DND-41 (cell line): ENCODE measurements around the gene CMTM3.

Source experiments
- ATAC-seq: fragments of 200-7000 bp; cut with Tn5 transposase; 3 replicates; pipeline ENCODE4 v1.9.1; 2021; ENCODE audit warnings: low read depth; ENCODE audit not compliant: insufficient read depth
- DNase-seq: peaks from one replicate; pipeline ENCODE4 v3.0.0-alpha.2; 2020
- H2AFZ ChIP-seq: 2 replicates; pipeline ENCODE4 v1.6.0; 2012; ENCODE audit warnings: low read depth, low read length
- H3K27ac ChIP-seq: 2 replicates; pipeline ENCODE4 v1.5.1; 2012; ENCODE audit warnings: low read length, inconsistent platforms
- H3K27me3 ChIP-seq: fragments of 200-600 bp; sonication (generic); 2 replicates; pipeline ENCODE4 v1.6.0; 2012; ENCODE audit warnings: low read length, mild to moderate bottlenecking, inconsistent platforms; ENCODE audit not compliant: insufficient read depth, poor library complexity
- H3K36me3 ChIP-seq: 2 replicates; pipeline ENCODE4 v1.5.1; 2012; ENCODE audit warnings: low read length, inconsistent platforms; ENCODE audit not compliant: insufficient read depth
- H3K4me1 ChIP-seq: 2 replicates; pipeline ENCODE4 v1.5.1; 2012; ENCODE audit warnings: mild to moderate bottlenecking, low read length; ENCODE audit not compliant: insufficient read depth
- H3K4me2 ChIP-seq: 2 replicates; pipeline ENCODE4 v1.6.0; 2012; ENCODE audit warnings: mild to moderate bottlenecking, moderate library complexity, low read length, inconsistent platforms; ENCODE audit not compliant: insufficient read depth
- H3K4me3 ChIP-seq, 2 experiments: fragments of 200-600 bp in 1 of 2; shearing (Covaris generic) in 1 of 2; 2 replicates each; pipeline ENCODE4 v1.5.1; 2012 to 2016; ENCODE audit warnings: inconsistent platforms in 2 of 2, low read length in 2 of 2, mild to moderate bottlenecking in 2 of 2, low read depth in 1 of 2, moderate library complexity in 1 of 2
- H3K79me2 ChIP-seq: 2 replicates; pipeline ENCODE4 v1.6.0; 2012; ENCODE audit warnings: low read length, inconsistent platforms; ENCODE audit not compliant: insufficient read depth
- H3K9ac ChIP-seq: 2 replicates; pipeline ENCODE4 v1.6.0; 2012; ENCODE audit warnings: low read depth, mild to moderate bottlenecking, inconsistent platforms, low read length, moderate library complexity
- H3K9me3 ChIP-seq: 2 replicates; pipeline ENCODE4 v1.5.1; 2012; ENCODE audit warnings: low read length, moderate library complexity, mild to moderate bottlenecking, inconsistent platforms; ENCODE audit not compliant: insufficient read depth, severe bottlenecking
- H4K20me1 ChIP-seq: 2 replicates; pipeline ENCODE4 v1.6.0; 2012; ENCODE audit warnings: low read length; ENCODE audit not compliant: insufficient read depth
- CTCF ChIP-seq: IDR thresholded peaks from 2 replicates; pipeline ENCODE4 v1.5.1; 2012; ENCODE audit warnings: borderline replicate concordance, low read length, moderate library complexity, mild to moderate bottlenecking; ENCODE audit not compliant: poor library complexity, severe bottlenecking; ENCODE audit errors: extremely low read depth
- EZH2 ChIP-seq: IDR thresholded peaks from 3 replicates; pipeline ENCODE4 v1.6.1; 2012; ENCODE audit warnings: borderline replicate concordance, low read depth, mild to moderate bottlenecking, moderate library complexity, low read length, inconsistent platforms; ENCODE audit not compliant: severe bottlenecking

Gene CMTM3

GRCh38 chr16:66649636-66650205 is 45.2 kb downstream of the CMTM3 start:
- Histone ChIP-seq H2AFZ (no peak overlapping the region), H3K79me2 (no peaks in the 10 kb centered on the region), H3K36me3 (no peaks in the 10 kb centered on the region), H3K27ac (no peak overlapping the region), H4K20me1 (no peaks in the 10 kb centered on the region), H3K4me3 (no peak overlapping the region), H3K9ac (no peak overlapping the region), H3K27me3 (no peaks in the 10 kb centered on the region), H3K4me1 (peaks cover 17% of the 10 kb centered on the region), H3K9me3 (no peaks in the 10 kb centered on the region), H3K4me2 (no peak overlapping the region)
- TF ChIP-seq EZH2 = no peak
- TF ChIP-seq CTCF = no peak
- ATAC-seq (no peak), DNase-seq (no peak)

- peak overlapping the region; percentile 96 for H2AFZ ChIP-seq
- peak overlapping the region; percentile 69 for H3K4me2 ChIP-seq
Observed at GRCh38 chr16:66650707-66651473, 46.4 kb downstream of the CMTM3 start.

GRCh38 chr16:66651474-66651765 is 46.9 kb downstream of the CMTM3 start:
- Histone ChIP-seq H3K79me2 (no peaks in the 10 kb centered on the region), H3K4me1 (peaks cover 17% of the 10 kb centered on the region), H3K9me3 (no peaks in the 10 kb centered on the region), H3K27ac (peak overlapping the region; percentile 60), H3K27me3 (no peaks in the 10 kb centered on the region), H3K4me3 (peak overlapping the region in 1 of 2 experiments; percentile 59; a peak in 2 of 4 replicates), H4K20me1 (no peaks in the 10 kb centered on the region), H3K9ac (peak overlapping the region; percentile 32; the same call in 1 of the 2 replicates), H3K36me3 (no peaks in the 10 kb centered on the region), H2AFZ (peak overlapping the region; percentile 96), H3K4me2 (peak overlapping the region; percentile 69)
- DNase-seq (no peak), ATAC-seq (no peak)
- TF ChIP-seq CTCF (no peak), EZH2 (no peak)

More at GRCh38 chr16:66650707-66651473, 46.4 kb downstream of the CMTM3 start:
- Histone ChIP-seq H3K9ac (peak overlapping the region; percentile 32; the same call in 1 of the 2 replicates), H3K9me3 (no peaks in the 10 kb centered on the region), H3K4me3 (peak overlapping the region in 1 of 2 experiments; percentile 59; a peak in 2 of 4 replicates), H4K20me1 (no peaks in the 10 kb centered on the region), H3K79me2 (no peaks in the 10 kb centered on the region), H3K36me3 (no peaks in the 10 kb centered on the region), H3K27me3 (no peaks in the 10 kb centered on the region), H3K4me1 (peaks cover 17% of the 10 kb centered on the region), H3K27ac (peak overlapping the region; percentile 60)
- ATAC-seq (peak; percentile 100), DNase-seq (peak; percentile 92)
- TF ChIP-seq CTCF (peak; percentile 98), EZH2 (no peak)
